ENCODE data around the gene CAD.

Gene CAD

DNA sequence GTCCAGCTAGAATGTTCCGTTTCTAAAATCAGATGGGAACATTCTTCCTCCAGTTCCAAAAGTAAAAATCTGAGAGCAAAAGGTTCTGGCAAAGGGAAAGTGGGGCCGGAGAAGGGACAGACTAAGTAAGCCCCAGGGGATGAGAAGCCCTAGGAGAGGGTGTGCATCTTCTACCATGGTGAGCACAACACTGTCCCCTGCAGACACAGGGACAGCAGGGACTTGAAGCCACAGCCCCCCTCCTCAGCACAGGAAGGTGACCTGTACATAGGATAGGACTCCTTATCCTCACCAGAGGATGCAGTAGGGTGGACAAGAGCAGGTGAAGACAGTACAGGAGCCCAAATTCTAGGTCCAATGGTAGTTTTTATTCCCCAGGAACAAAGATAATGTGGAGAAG, 17.9 kb upstream of the CAD start:
- no peak for DNase-seq

DNA sequence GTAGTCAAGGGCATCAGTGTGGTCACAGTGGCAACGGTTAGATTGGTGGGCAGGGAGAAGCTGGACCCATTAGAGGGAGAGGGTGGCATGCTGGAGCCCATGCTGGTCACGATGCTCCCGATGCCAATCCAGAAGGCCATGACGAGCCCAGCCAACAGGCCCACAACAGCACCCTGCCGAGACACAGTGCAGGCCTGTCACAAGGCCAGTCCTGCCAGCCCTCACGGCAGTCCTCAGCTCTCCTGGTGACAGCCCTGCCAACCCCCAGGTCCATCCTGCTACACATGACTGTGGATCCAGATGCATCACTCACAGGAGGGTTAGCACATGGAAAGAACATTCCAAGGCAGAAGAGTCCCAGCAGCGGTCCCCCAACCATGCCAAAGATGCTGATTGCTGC, 15.5 kb upstream of the CAD start:
- no peak for DNase-seq

DNA sequence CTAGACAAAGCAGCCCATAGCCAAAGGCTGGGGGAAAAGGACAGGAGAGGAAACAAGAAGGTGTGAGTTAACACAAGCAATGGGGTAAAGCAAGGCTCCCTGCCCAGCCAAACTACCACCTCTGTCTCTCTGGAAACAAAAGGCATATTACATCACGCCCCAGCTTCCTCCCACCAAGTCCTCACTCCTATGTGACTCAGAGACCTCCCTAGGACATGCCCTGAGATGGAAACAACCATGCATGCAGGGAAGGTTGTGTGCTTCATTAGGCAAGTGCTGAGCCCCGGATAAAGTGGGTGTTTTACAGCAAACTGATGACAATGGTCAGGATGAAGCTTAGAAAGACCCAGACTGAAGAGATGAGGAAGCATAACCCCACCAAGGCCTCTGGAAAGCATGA, 14.3 kb upstream of the CAD start:
- DNase-seq = no peak

DNA sequence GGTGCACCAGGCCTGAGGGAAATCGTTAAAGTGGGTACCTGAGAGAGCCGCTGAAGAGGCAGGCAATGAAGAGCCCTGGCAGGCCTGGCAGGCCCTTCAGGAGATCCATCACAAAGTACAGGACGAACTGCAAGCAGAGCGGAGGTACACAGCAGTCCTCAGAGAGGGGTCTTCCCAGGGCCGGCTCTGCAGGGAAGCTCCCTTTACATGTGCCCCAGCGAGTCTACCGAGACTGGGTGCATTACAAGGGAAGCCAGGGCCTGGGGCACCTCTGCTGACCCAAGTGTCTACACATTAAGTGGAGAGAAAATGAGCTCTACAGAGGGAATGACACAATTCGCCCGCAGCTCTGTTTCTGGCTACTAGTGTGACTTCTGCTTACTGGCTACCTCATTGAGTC, 13.4 kb upstream of the CAD start:
- DNase-seq = no peak

DNA sequence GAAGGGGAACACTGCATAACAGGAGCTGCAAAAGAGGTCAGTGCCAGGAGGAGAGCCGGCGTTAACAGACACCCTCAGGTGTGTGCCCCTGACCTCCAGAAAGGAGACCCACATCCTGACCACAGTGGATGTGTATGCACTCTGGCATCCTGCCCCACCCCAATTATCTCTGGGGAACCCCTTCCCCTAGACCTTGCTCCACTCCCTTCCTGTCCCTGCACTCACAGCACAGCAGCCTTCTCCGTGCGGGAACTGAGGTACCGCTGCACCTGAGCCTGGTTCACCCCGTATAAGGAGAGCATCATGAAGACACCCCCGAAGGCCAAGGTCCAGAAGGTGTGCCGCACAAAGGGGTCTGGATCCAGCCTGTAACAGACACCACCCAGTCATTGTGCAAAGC, 12.6 kb upstream of the CAD start:
- DNase-seq = no peak

DNA sequence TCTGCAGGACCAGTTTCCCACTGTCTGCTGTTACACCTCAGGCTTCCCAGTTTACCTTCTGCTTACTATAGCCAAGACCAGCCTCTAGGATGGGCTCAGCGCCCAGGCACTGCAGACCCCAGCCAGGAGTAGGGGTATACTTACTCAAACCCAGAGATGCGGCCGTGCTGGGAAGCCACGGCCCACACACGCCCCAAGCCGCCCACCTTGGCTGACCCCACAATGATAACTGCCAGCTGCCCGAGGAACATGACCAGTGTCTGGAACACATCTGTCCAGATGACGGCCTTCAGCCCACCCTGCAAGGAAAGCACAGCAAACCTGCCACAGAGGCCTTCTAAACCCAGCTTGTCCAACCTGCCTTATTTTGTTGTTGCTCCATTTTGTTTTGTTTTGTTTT, 12.0 kb upstream of the CAD start:
- no peak for DNase-seq

DNA sequence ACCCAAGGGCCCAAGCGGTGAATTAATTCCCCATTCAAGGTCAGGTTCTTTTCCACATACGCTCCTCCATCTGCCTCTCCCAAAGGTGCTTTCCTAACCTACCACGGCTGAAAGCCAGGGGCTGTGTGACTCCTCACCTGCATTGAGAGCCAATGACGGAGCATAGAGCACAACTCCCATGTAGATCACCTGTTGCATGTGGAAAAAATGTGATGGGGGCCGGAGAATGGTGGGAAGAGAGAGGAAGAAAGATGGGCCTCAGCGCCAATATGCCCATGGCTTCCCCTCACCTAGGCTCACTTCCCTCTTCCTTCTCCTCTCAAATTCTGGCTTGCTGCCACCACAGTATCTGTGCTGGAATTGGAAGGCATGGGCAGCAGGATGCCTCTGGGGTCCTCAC, 10.8 kb upstream of the CAD start:
- no peak for DNase-seq

DNA sequence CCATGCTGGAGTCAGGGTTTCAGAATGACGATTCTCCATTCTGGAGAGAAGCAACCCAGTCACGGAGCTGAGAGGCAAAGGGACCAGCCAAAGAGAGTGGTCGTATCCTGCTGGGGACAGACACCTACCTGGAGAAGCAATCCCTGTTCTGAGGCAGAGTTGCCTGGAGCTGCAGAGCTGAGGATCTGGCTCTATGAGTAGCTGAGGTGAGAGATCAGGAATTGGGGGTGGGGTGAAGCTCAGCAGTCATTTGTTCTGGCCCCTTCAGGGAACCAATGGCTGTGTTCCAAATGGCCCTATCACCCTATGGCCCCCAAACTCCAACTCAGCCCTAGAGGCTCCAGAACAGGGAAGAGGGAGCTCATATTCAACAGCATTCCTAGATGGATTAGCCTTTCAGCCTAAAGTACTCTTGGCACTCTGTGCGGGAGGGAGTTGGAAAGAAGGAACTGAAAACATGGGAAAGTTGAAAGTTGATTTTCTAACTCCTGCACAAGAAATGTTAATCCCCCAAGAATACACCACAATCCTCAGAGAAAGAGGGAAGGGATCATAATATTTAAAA, 8.6 kb upstream of the CAD start:
- DNase-seq = no peak

DNA sequence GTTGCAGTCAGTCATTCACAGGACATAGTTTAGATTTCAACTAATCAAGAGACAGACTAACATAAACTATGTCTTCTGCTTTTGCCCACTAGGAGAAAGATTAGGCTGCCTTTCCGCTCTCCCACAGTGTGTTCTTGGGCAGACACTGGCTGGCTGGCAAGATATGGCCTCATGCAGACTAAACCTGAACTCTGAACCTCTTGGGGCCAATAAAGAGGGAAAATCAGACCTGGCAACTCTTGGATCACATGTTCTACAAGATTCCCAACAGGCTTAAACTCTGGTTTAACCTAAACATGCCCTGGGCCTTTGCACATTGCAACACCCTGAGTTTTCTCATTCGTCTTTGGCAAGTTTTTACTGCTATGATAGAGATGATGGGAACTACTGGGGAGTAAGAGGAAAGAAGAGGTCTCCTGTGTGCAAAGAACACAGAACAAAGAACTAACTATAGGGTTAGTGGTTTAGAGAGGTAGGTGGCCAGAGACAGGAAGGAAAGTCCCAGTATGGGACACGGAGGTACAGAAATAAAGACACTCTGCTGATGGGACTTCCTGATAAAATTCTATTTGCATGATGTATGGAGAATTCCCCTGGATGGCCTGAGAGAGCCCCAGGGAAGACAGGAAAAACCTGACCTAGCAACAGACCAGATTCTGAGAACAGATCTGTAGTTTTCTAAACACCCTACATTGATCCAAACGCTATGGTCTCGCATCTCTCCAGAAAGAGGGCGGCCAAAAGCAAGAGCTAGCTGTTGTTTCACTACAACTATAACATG, 7.4 kb upstream of the CAD start:
- no peak for DNase-seq

DNA sequence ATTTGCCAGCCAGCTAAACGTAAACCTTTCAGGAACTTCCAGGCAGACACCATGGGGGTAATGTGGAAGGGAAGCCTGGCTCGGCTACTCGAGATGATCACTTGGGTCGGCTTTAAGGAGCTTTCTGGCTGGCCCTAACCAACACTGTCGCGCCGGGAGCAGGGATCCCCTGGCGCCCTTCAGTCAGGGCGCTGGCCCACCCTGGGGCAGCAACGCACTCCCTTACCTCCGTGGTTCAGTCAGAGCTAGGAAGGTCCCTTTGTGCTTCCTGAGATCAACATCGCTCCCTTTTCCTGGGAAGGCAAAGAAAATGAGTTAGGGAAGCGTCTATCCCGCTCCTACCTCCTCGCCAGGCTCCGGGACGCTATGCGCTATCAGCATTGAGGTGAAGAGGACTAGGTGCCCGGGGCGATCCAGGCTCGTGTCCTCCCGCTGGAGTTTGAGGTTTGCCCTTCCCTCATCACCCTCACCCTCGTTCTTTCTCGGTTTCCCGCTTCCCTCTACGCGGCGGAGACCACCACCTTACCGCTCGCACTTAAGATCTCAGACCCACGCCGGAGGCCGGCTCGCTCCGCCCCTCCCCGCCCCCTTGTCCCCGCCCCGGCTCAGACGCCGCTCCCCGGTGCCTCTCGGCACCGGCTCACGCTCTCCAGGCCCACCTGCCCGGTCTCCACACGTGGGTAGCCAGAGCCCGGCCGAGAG, 5.8 kb upstream of the CAD start:
- DNase-seq = no peak

DNA sequence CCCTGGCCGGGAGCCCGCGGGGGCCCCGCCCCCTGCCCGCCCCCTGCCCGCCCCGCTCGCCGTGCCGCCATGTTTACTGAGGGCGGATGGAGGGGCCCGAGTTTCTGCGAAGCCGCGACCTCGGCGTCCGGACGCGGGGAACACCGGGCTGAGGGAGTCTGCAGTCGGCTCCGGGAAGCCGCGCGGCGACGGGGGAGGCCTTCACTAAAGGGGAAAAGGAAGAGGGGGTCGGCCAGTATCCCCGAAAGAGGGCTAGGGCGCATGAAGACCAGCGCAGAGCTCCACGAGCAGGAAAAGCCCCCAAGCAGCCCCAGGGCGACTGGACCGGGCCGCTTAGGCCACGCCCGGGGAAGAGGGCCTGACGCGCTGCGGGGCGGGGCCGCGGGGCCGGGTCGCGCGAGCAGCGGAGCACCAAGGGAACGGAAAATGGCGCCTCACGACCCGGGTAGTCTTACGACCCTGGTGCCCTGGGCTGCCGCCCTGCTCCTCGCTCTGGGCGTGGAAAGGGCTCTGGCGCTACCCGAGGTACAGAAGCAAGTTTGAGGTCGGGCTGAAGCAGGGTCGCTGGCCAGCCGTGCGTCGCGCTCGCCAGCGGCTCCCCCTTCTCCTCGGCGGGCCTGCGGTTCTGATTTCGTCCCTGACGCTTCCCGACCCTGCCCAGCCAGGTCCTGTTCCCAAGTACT, 5.1 kb upstream of the CAD start, which contains the start of the genes ATRAID and SLC5A6:
ATRAID (plus strand) TSS at position 99 of the 683 bp plus-strand sequence; CDS start at position 427, 328 bp downstream.
SLC5A6 (minus strand) TSS at position 326 of the 683 bp plus-strand sequence. CDS start 4,618 bp downstream, outside the sequence.
- DNase-seq = peak; percentile 89

DNA sequence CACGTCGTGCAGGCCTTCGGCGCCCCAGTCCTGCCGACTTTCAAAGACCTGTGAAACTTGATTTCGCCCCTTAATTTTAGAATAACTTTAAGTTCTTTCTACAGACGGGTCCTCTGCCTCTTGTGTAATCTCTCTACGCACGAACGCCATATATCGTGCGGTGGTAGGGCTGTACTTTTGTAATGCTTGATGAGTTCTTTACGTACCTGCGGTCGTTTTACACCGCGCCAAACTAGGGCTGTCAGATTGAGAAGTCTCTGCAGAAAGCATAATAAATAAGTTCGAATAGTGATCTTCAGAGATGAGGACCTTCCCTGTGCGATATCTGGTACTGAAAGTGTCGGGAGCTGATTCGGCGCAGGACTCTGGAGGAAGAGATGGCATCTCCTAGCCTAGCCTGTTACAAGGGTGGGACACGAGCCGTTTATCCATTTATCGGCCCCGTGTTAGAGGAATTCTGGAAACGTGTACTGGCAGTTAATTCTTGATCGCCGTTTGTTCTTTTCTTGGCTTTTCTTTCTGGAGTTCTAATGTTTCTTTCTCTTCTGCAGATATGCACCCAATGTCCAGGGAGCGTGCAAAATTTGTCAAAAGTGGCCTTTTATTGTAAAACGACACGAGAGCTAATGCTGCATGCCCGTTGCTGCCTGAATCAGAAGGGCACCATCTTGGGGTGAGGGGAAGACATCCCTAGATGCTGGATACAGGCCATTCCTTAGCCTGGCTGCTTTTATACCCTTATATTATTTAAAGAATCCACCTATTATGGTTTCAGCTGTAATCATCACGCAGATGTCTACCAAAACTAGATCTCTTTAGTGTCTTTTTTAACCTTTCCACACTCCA, 4.3 kb upstream of the CAD start:
- peak; percentile 66 for DNase-seq

DNA sequence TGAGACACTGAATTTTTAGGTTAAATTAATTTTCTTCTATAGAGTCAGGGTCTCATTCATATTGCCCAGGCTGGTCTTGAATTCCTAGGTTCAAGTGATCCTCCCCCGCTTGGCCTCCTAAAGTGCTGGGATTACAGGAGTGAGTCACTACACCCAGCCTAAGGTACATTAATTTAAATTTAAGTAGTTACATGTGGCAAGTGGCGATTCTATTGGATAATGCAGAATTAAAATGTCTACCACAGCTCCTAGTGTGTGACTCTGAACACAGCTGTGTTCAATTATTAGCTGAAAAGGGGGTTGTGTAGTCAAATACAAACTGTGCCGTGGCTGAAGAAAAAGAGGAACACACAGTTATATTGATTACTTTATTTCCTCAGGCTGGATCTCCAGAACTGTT, 2.2 kb upstream of the CAD start:
- no peak for DNase-seq

DNA sequence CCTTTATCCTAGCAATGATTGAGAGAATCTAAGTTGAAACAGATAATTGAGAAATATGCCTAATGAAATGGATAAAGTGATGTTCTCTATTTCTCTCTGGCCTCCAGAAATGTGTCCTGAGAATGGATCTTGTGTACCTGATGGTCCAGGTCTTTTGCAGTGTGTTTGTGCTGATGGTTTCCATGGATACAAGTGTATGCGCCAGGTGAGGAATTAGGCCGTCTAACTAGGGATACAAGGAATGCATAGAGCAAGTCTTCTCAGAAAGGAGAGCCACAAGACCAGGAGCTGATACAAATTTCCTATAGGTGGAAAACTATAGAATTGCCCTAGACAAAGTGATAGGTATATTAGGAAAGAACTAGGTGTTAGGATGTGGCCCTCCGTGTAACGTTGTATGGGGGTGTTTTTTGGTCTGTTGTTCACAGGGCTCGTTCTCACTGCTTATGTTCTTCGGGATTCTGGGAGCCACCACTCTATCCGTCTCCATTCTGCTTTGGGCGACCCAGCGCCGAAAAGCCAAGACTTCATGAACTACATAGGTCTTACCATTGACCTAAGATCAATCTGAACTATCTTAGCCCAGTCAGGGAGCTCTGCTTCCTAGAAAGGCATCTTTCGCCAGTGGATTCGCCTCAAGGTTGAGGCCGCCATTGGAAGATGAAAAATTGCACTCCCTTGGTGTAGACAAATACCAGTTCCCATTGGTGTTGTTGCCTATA, 592 bp upstream of the CAD start:
- no peak for DNase-seq

DNA sequence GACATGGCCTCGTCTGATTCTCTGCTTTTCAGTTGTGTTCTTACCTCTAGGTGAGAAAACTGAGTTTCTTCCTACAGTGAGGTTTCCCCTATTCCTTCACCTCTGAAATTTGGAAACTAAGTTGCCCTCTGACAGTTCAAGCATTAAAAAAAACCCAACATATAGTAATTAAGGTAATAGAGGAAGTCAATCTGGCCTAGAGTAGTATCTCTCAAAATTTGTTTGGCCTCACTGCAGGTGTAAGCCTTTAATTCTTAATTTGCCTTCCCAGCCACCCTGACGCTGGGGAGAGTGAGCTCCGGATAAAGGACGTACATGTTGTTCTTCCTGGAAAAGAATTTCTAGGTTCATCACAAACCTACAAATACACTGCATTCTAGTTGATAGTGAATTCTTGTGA, 1.4 kb downstream of the CAD start:
- no peak for DNase-seq

DNA sequence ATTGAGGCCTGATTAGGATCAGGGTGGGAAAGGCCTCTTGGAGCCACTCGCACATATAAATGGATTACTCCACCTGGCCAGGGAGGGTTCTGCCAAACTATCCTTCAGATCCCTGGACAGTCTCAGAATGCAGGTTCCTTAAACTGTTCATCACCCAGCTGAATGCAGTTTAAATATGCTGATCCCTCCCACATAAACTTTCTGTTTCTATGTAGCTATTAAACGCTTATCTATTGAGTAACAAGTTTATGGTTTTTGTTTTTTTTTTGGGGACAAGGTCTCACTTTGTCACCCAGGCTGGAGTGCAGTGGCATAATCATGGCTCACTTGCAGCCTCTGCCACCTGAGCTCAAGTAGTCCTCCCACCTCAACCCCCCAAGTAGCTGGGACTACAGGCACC, 1.9 kb downstream of the CAD start:
- no peak for DNase-seq

DNA sequence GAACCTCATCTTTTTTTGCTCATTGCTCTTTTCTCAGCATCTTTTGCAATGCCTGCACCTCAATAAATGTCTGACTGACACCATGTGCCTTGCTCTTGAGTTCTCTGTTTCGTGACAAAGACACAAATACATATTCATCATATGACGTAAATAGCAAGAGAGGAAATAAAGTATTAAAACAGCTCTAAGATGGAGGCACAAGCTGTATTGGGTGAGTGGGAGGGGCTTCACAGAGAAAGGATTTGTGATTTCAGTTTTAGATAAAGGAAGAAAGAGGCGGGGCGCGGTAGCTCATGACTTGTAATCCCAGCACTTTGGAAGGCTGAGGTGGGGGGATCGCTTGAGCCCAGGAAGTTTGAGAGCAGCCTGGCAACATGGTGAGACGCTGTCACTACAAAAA, 2.9 kb downstream of the CAD start:
- no peak for DNase-seq

DNA sequence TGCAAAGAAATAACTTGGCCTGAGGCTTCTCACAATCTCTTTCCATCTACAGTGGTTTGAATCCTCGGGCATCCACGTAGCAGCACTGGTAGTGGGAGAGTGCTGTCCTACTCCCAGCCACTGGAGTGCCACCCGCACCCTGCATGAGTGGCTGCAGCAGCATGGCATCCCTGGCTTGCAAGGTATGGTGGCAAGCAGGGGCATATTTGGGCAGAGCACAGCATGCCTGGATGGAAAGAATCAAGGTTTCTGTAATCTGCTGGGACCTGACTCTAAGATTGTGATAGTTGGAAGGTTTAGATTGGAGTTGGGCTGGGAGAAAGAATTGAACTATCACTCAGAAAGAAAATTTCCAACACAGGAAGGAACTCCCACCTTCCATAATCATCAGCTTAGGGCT, 4.0 kb downstream of the CAD start:
- no peak for DNase-seq

DNA sequence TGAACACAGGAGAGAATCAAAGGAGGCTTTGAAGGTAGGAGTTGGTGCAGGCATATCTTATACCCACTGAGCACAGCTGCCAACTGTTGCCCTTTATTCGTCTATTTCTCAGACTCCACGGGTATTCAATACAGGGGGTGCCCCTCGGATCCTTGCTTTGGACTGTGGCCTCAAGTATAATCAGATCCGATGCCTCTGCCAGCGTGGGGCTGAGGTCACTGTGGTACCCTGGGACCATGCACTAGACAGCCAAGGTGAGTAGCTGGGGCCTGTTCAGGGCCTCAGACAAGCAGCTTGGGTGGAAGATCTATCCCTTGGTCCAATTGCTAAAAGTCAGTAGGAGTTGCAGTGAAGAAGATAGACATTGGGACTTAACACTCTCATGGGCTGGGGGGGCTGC, 5.2 kb downstream of the CAD start:
- no peak for DNase-seq

DNA sequence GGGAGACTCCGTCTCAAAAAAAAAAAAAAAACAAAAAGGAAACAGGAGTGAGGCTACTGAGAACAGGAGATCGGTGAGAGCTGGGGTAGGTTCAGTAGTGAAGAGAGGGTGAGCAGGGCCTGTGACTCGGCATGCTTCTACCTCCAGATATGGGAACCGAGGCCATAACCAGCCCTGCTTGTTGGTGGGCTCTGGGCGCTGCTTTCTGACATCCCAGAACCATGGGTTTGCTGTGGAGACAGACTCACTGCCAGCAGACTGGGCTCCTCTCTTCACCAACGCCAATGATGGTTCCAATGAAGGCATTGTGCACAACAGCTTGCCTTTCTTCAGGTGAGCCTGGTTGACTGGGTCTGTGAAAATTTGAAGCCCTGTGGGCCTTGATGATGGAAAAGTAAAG, 6.2 kb downstream of the CAD start:
- no peak for DNase-seq

DNA sequence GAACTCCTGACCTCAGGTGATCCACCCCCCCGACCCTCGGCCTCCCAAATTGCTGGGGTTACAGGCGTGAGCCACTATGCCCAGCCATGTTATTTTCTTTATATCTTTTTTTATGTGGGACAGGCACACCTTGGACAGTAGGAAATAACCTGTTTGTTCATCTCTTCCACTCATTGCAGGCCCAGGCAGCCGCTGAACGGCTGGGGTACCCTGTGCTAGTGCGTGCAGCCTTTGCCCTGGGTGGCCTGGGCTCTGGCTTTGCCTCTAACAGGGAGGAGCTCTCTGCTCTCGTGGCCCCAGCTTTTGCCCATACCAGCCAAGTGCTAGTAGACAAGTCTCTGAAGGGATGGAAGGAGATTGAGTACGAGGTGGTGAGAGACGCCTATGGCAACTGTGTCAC, 8.4 kb downstream of the CAD start:
- no peak for DNase-seq

DNA sequence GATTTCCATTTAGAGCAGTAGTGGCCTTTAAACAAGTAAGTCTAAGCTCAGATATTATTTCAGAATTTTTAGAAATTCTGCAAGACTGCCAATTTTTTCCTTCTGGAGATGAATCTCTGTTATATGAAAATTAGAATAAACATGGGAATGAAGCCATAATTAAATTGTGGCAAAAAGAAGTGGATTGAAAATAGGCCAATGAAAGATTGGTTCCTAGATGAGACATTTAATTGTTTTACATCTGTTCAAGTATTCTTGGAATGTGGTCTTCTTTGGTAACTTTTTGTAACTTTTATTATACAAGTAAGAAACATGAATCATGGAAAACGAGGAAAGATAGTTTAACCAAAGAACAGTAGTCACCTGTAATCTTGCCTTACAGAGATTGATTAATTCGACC, 10.3 kb downstream of the CAD start:
- no peak for DNase-seq

Data from CD4-positive, alpha-beta T cell treated with Interleukin-21 for 1 hour (primary cell).